GM04504 (cell line): ENCODE measurements around the gene HOXB13.
"Not testable (repeated sequence)": the region's sequence is repeated elsewhere in the genome, so short reads cannot be mapped to it uniquely, and the experiment has no call there.

Source experiments
- DNase-seq: peaks from one replicate; pipeline ENCODE4 v3.0.0-alpha.2; 2012; ENCODE audit warnings: low read depth

Gene HOXB13

GRCh38 chr17:48726114-48726915, 2.2 kb downstream of the HOXB13 start:
- DNase-seq, result no peak

- DNase-seq, result no peak
Measured at GRCh38 chr17:48725288-48726064, 3.1 kb downstream of the HOXB13 start.

GRCh38 chr17:48725004-48725287, 3.6 kb downstream of the HOXB13 start:
- DNase-seq, result no peak

GRCh38 chr17:48724251-48725003, 4.1 kb downstream of the HOXB13 start:
- DNase-seq, result peak; percentile 64

GRCh38 chr17:48723423-48724250, 4.9 kb downstream of the HOXB13 start:
- no peak for DNase-seq

- no peak for DNase-seq
Measured at GRCh38 chr17:48722915-48723422, 5.6 kb downstream of the HOXB13 start, which contains the start of gene PRAC2. TSS of gene PRAC2 (plus strand) at chr17:48723185. CDS start at chr17:48724411, 1,226 bp downstream.

GRCh38 chr17:48722201-48722907, 6.2 kb downstream of the HOXB13 start, which contains the start of gene PRAC1:
TSS of gene PRAC1 (minus strand) at chr17:48722518. CDS start at chr17:48722392, 126 bp downstream.
- DNase-seq, result no peak

- DNase-seq, result no peak
Measured at GRCh38 chr17:48721009-48721402, 7.5 kb downstream of the HOXB13 start.

- DNase-seq, result no peak
Measured at GRCh38 chr17:48720266-48721008, 8.1 kb downstream of the HOXB13 start.

GRCh38 chr17:48719642-48720265, 8.8 kb downstream of the HOXB13 start:
- DNase-seq, result no peak

GRCh38 chr17:48718761-48719641, 9.5 kb downstream of the HOXB13 start:
- no peak for DNase-seq

- no peak for DNase-seq
Measured at GRCh38 chr17:48718227-48718760, 10.3 kb downstream of the HOXB13 start.

- DNase-seq, result no peak
Measured at GRCh38 chr17:48717367-48718226, 11.0 kb downstream of the HOXB13 start.

- not testable (repeated sequence) for DNase-seq
Measured at GRCh38 chr17:48716549-48716948, 12.0 kb downstream of the HOXB13 start.

- no peak for DNase-seq
Measured at GRCh38 chr17:48715496-48716399, 12.8 kb downstream of the HOXB13 start.

- no peak for DNase-seq
Measured at GRCh38 chr17:48711128-48711527, 17.4 kb downstream of the HOXB13 start.
